Measurements from ENCODE around the gene CCDC171. TPM values are rescaled to one million over a fixed set of nuclear protein-coding genes. Genes with fewer than 3 reads are reported as not detected.

The CCDC171 gene
- total RNA-seq, 1 experiment from 2014 or later: 1.6 TPM

- no peak for TF ChIP-seq CTCF (IDR thresholded peaks at IDR 0.05; ENCODE audit: insufficient read depth in 1 of 2, low read depth in 1 of 2, low read length in 1 of 2, severe bottlenecking in 1 of 2, unreplicated experiment in 1 of 2)
- H3K4me3 Mint-ChIP-seq (ENCODE audit: unreplicated experiment): no peak overlapping the region
- no peaks in the 10 kb centered on the region for H3K27me3 ChIP-seq (replicated peaks; ENCODE audit: control insufficient read depth, insufficient read depth, low read length)
- H3K9me3 Mint-ChIP-seq (ENCODE audit: unreplicated experiment): no peaks in the 10 kb centered on the region
- H3K4me1 ChIP-seq: peaks cover 4% of the 10 kb centered on the region; the same call in 1 of the 2 replicates
- no peak overlapping the region for H3K4me3 ChIP-seq (ENCODE audit: low read depth, low read length)
- no peaks in the 10 kb centered on the region for H3K36me3 ChIP-seq (ENCODE audit: control insufficient read depth, insufficient read depth, low read length)
- H3K27ac Mint-ChIP-seq (ENCODE audit: unreplicated experiment): no peak overlapping the region
- BruUV-seq (replicated peaks): no TSS peak
- no peak for DNase-seq
- H3K27me3 Mint-ChIP-seq (ENCODE audit: insufficient read depth, unreplicated experiment): peaks cover 3% of the 10 kb centered on the region
- H3K36me3 Mint-ChIP-seq (ENCODE audit: insufficient read depth, unreplicated experiment): peaks cover 7% of the 10 kb centered on the region
- H3K4me1 Mint-ChIP-seq (ENCODE audit: low read depth, unreplicated experiment): no peaks in the 10 kb centered on the region
- CTCF ChIA-PET: interaction anchor here (0.7 kb wide), 1 partner anchor 357 kb away, joined by 5 read pairs; no protein-coding TSS in a partner anchor
- H3K9me3 ChIP-seq: no peaks in the 10 kb centered on the region
- intact Hi-C loops (cut with micrococcal nuclease; ENCODE audit: unreplicated experiment): loop anchor here (5.0 kb wide), 1 partner anchor 94 kb away; no protein-coding TSS in a partner anchor
- POLR2A ChIA-PET: no interaction called here
Observed at GRCh38 chr9:15512889-15513288, 40.0 kb upstream of the CCDC171 start.

- H3K36me3 ChIP-seq (ENCODE audit: control insufficient read depth, insufficient read depth, low read length): no peaks in the 10 kb centered on the region
- DNase-seq: peak in 1 of 2 experiments; percentile 29
- POLR2A ChIA-PET: no interaction called here
- H3K4me1 ChIP-seq: peaks cover 4% of the 10 kb centered on the region; the same call in 1 of the 2 replicates
- CTCF ChIA-PET: interaction anchor here (0.7 kb wide), 1 partner anchor 358 kb away, joined by 5 read pairs; no protein-coding TSS in a partner anchor
- H3K4me3 Mint-ChIP-seq (ENCODE audit: unreplicated experiment): no peak overlapping the region
- no peaks in the 10 kb centered on the region for H3K9me3 ChIP-seq
- BruUV-seq (replicated peaks): no TSS peak
- H3K4me1 Mint-ChIP-seq (ENCODE audit: low read depth, unreplicated experiment): no peaks in the 10 kb centered on the region
- H3K27me3 Mint-ChIP-seq (ENCODE audit: insufficient read depth, unreplicated experiment): peaks cover 3% of the 10 kb centered on the region
- H3K27me3 ChIP-seq (replicated peaks; ENCODE audit: control insufficient read depth, insufficient read depth, low read length): no peaks in the 10 kb centered on the region
- H3K27ac Mint-ChIP-seq (ENCODE audit: unreplicated experiment): no peak overlapping the region
- peak in 1 of 2 experiments; percentile 7 for TF ChIP-seq CTCF (IDR thresholded peaks at IDR 0.05; ENCODE audit: insufficient read depth in 1 of 2, low read depth in 1 of 2, low read length in 1 of 2, severe bottlenecking in 1 of 2, unreplicated experiment in 1 of 2)
- H3K4me3 ChIP-seq (ENCODE audit: low read depth, low read length): no peak overlapping the region
- H3K36me3 Mint-ChIP-seq (ENCODE audit: insufficient read depth, unreplicated experiment): peaks cover 7% of the 10 kb centered on the region
- H3K9me3 Mint-ChIP-seq (ENCODE audit: unreplicated experiment): no peaks in the 10 kb centered on the region
- intact Hi-C loops (cut with micrococcal nuclease; ENCODE audit: unreplicated experiment): loop anchor here (5.0 kb wide), 1 partner anchor 94 kb away; no protein-coding TSS in a partner anchor
Observed at GRCh38 chr9:15513335-15513734, 39.5 kb upstream of the CCDC171 start.

- no peaks in the 10 kb centered on the region for H3K36me3 ChIP-seq (ENCODE audit: control insufficient read depth, insufficient read depth, low read length)
- peaks cover 6% of the 10 kb centered on the region for H3K27me3 Mint-ChIP-seq (ENCODE audit: insufficient read depth, unreplicated experiment)
- POLR2A ChIA-PET: no interaction called here
- no peaks in the 10 kb centered on the region for H3K36me3 Mint-ChIP-seq (ENCODE audit: insufficient read depth, unreplicated experiment)
- H3K4me1 Mint-ChIP-seq (ENCODE audit: low read depth, unreplicated experiment): no peaks in the 10 kb centered on the region
- H3K27ac Mint-ChIP-seq (ENCODE audit: unreplicated experiment): no peak overlapping the region
- BruUV-seq (replicated peaks): no TSS peak
- no peak overlapping the region for H3K4me3 ChIP-seq (ENCODE audit: low read depth, low read length)
- H3K9me3 Mint-ChIP-seq (ENCODE audit: unreplicated experiment): no peaks in the 10 kb centered on the region
- no peak overlapping the region for H3K4me3 Mint-ChIP-seq (ENCODE audit: unreplicated experiment)
- H3K4me1 ChIP-seq: no peaks in the 10 kb centered on the region
- CTCF ChIA-PET: no interaction called here
- no peak for DNase-seq
- no peak for TF ChIP-seq CTCF (IDR thresholded peaks at IDR 0.05; ENCODE audit: insufficient read depth in 1 of 2, low read depth in 1 of 2, low read length in 1 of 2, severe bottlenecking in 1 of 2, unreplicated experiment in 1 of 2)
- no peaks in the 10 kb centered on the region for H3K27me3 ChIP-seq (replicated peaks; ENCODE audit: control insufficient read depth, insufficient read depth, low read length)
- intact Hi-C loops (cut with micrococcal nuclease; ENCODE audit: unreplicated experiment): no loop called here
- H3K9me3 ChIP-seq: no peaks in the 10 kb centered on the region
Observed at GRCh38 chr9:15519831-15520230, 33.0 kb upstream of the CCDC171 start.
